LNCAP (cell line): Measurements from ENCODE around the gene CD22.

Experiments
- CTCF ChIP-seq: fragments of 450-650 bp; IDR thresholded peaks from 2 replicates; pipeline ENCODE4 v1.5.1; 2017; ENCODE audit warnings: mild to moderate bottlenecking

CD22 gene

DNA sequence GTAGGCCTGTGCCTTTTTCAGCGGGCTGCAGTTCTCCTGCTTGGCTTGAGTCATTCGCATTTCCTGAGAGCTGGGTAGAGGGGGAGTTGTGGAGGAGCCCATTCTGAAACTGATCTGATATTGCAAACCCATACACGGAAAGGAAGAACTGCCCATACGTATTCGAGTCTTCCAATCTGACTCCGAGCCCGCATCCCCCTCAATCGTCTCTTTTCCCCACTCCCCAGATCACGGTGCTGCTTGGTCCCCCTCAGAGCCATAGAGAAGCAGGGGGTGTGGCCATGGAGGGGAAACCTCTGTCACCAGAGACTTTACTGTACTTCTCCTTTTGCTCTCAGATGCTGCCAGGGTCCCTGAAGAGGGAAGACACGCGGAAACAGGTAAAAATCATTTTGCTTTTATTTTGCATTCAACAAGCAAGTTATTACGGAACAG lies at the start of gene CD22:
Gene CD22, plus strand, starts transcription at position 337 of the 435 bp plus-strand sequence. CDS start 2,854 bp downstream, outside the sequence.
- TF ChIP-seq CTCF = no peak

- TF ChIP-seq CTCF = no peak
Observed at GRCh38 chr19:35279374-35279773, 49.6 kb upstream of the CD22 start.

- no peak for TF ChIP-seq CTCF
Observed at GRCh38 chr19:35279985-35280821, 48.8 kb upstream of the CD22 start.

- TF ChIP-seq CTCF = no peak
Observed at GRCh38 chr19:35281303-35281702, 47.7 kb upstream of the CD22 start.

DNA sequence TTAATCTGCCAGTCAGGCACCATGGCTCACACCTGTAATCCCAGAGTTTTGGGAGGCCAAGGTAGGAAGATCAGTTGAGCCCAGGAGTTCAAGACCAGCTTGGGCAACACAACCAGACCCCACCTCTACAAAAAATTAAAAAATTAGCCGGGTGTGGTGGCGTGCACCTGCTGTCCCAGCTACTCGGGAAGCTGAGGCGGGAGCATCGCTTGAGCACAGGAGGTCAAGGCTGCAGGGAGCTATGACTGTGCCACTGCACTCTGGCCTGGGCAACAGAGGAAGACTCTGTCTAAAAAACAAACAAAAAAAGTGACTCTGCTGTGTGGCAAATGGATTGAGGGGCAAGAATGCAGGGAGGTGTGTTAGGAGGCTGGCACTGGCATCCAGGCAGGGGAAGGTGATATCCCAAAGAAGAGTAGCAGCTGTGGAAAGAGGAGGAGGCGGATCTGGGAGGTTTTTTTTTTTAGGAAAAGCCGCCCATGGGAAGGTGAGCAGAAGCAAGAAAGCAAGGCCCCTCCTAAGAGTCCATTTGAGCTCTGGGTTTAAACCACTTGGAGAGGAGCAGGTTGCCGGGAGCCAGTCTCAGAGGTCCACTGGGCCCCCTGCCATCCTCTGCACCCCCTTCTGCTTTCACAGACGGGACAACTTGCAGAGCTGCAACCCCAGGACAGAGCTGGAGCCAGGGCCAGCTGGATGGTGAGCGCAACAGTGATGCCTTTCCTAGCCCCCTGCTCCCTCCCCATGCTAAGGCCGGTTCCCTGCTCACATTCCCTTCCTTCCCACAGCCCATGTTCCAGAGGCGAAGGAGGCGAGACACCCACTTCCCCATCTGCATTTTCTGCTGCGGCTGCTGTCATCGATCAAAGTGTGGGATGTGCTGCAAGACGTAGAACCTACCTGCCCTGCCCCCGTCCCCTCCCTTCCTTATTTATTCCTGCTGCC lies 44.6 kb upstream of the CD22 start:
- no peak for TF ChIP-seq CTCF

GRCh38 chr19:35285095-35285449 lies 43.9 kb upstream of the CD22 start:
- no peak for TF ChIP-seq CTCF

GRCh38 chr19:35287713-35288112 lies 41.3 kb upstream of the CD22 start:
- no peak for TF ChIP-seq CTCF
